Measurements from ENCODE around the gene CCL4L2.
"Not testable (repeated sequence)": the region's sequence is repeated elsewhere in the genome, so short reads cannot be mapped to it uniquely, and the experiment has no call there.

Gene CCL4L2

GRCh38 chr17:36210439-36211211 lies at the start of gene CCL4L2:
CCL4L2 (plus strand) TSS chr17:36211063.
- not testable (repeated sequence) for DNase-seq (ENCODE audit: low spot score)

- DNase-seq (ENCODE audit: low spot score) = not testable (repeated sequence)
Measured at GRCh38 chr17:36168836-36169235, 42.0 kb upstream of the CCL4L2 start.

GRCh38 chr17:36176536-36176935 lies 34.3 kb upstream of the CCL4L2 start, which contains the start of gene TBC1D3B:
TBC1D3B (minus strand) TSS chr17:36176636; CDS start chr17:36175050, 1,586 bp downstream.
- not testable (repeated sequence) for DNase-seq (ENCODE audit: low spot score)

GRCh38 chr17:36181446-36182175 lies 29.3 kb upstream of the CCL4L2 start:
- DNase-seq (ENCODE audit: low spot score) = not testable (repeated sequence)

- no peak for DNase-seq (ENCODE audit: low spot score)
Measured at GRCh38 chr17:36182176-36183000, 28.5 kb upstream of the CCL4L2 start.

- DNase-seq (ENCODE audit: low spot score) = no peak
Measured at GRCh38 chr17:36183001-36183971, 27.6 kb upstream of the CCL4L2 start.

GRCh38 chr17:36184023-36184765 lies 26.7 kb upstream of the CCL4L2 start:
- DNase-seq (ENCODE audit: low spot score) = no peak

GRCh38 chr17:36185416-36185815 lies 25.4 kb upstream of the CCL4L2 start:
- DNase-seq (ENCODE audit: low spot score) = no peak

GRCh38 chr17:36186810-36187763 lies 23.8 kb upstream of the CCL4L2 start:
- not testable (repeated sequence) for DNase-seq (ENCODE audit: low spot score)

GRCh38 chr17:36187943-36188665 lies 22.8 kb upstream of the CCL4L2 start:
- not testable (repeated sequence) for DNase-seq (ENCODE audit: low spot score)

- no peak for DNase-seq (ENCODE audit: low spot score)
Measured at GRCh38 chr17:36188891-36189306, 22.0 kb upstream of the CCL4L2 start.

- not testable (repeated sequence) for DNase-seq (ENCODE audit: low spot score)
Measured at GRCh38 chr17:36189993-36190392, 20.9 kb upstream of the CCL4L2 start.

- not testable (repeated sequence) for DNase-seq (ENCODE audit: low spot score)
Measured at GRCh38 chr17:36190549-36191330, 20.1 kb upstream of the CCL4L2 start.

GRCh38 chr17:36193216-36193775 lies 17.6 kb upstream of the CCL4L2 start:
- no peak for DNase-seq (ENCODE audit: low spot score)

- DNase-seq (ENCODE audit: low spot score) = not testable (repeated sequence)
Measured at GRCh38 chr17:36194147-36194831, 16.6 kb upstream of the CCL4L2 start.

- not testable (repeated sequence) for DNase-seq (ENCODE audit: low spot score)
Measured at GRCh38 chr17:36194832-36195433, 15.9 kb upstream of the CCL4L2 start.
